IMR-90 (cell line): ENCODE results near the gene GPRC5D. TPM values are rescaled to one million over a fixed set of nuclear protein-coding genes. Genes with fewer than 3 reads are reported as not detected.

Experiments used
- ATAC-seq: fragments of 200-7000 bp; cut with Tn5 transposase; 2 replicates; pipeline ENCODE4 v1.9.1; 2020; ENCODE audit warnings: low read depth, mild to moderate bottlenecking, moderate library complexity
- BruUV-seq: library from RNA; stranded (reverse); fragments of 400-500 nt; replicated peaks from 2 replicates; lab custom pipeline; 2021; lab: Mats Ljungman, UMichigan
- CTCF ChIA-PET: fragments of 300-600 bp; formaldehyde crosslinking; extraction: SDS; loops from one replicate; lab custom pipeline; 2021; ENCODE audit warnings: antibody characterized with exemption; lab: Yijun Ruan, JAX
- POLR2A ChIA-PET: fragments of 300-600 bp; sonication (Branson Sonifier 250); formaldehyde crosslinking; loops from one replicate; lab custom pipeline; 2022; ENCODE audit warnings: antibody characterized with exemption; ENCODE audit not compliant: unreplicated experiment; lab: Charles Lee
- DNase-seq: peaks from one replicate; pipeline ENCODE4 v3.0.0; 2013
- H2AFZ ChIP-seq: replicated peaks from 2 replicates; pipeline ENCODE3; 2013; ENCODE audit warnings: low read length, mild to moderate bottlenecking; ENCODE audit not compliant: poor library complexity
- H2AK5ac ChIP-seq: 2 replicates; pipeline ENCODE4 v1.6.1; 2013; ENCODE audit warnings: low read depth, low read length, inconsistent platforms
- H2AK9ac ChIP-seq: replicated peaks from 2 replicates; pipeline ENCODE3; 2013; ENCODE audit warnings: mild to moderate bottlenecking, low read depth, low read length, moderate library complexity; ENCODE audit not compliant: poor library complexity
- H2BK120ac ChIP-seq: 2 replicates; pipeline ENCODE4 v1.6.1; 2013; ENCODE audit warnings: low read depth, low read length, inconsistent platforms
- H2BK15ac ChIP-seq: 3 replicates; pipeline ENCODE4 v1.6.1; 2013; ENCODE audit warnings: low read depth, low read length, inconsistent platforms
- H2BK20ac ChIP-seq: 2 replicates; pipeline ENCODE4 v1.6.1; 2013; ENCODE audit warnings: low read depth, mild to moderate bottlenecking, inconsistent platforms, low read length, moderate library complexity
- H2BK5ac ChIP-seq: 2 replicates; pipeline ENCODE4 v1.6.1; 2013; ENCODE audit warnings: mild to moderate bottlenecking, low read depth, low read length, inconsistent platforms; ENCODE audit not compliant: poor library complexity, severe bottlenecking
- H3K14ac ChIP-seq: replicated peaks from 2 replicates; pipeline ENCODE4 v1.6.1; 2013; ENCODE audit warnings: low read depth, low read length, inconsistent platforms
- H3K18ac ChIP-seq: 2 replicates; pipeline ENCODE4 v1.6.1; 2013; ENCODE audit warnings: low read depth, low read length, control low read depth
- H3K23ac ChIP-seq: 2 replicates; pipeline ENCODE4 v1.6.1; 2013; ENCODE audit warnings: low read depth, low read length, inconsistent platforms
- H3K27ac ChIP-seq: 2 replicates; pipeline ENCODE4 v1.5.1; 2013; ENCODE audit warnings: mild to moderate bottlenecking, control low read depth, low read length; ENCODE audit not compliant: insufficient read depth
- H3K27me3 ChIP-seq: 2 replicates; pipeline ENCODE4 v1.6.1; 2013; ENCODE audit warnings: low read length; ENCODE audit not compliant: control insufficient read depth, insufficient read depth
- H3K36me3 ChIP-seq: 2 replicates; pipeline ENCODE4 v1.6.1; 2013; ENCODE audit warnings: low read length, mixed read lengths; ENCODE audit not compliant: control insufficient read depth, insufficient read depth
- H3K4ac ChIP-seq: 2 replicates; pipeline ENCODE4 v1.6.1; 2013; ENCODE audit warnings: low read depth, low read length, inconsistent platforms
- H3K4me1 ChIP-seq: 2 replicates; pipeline ENCODE4 v1.6.1; 2013; ENCODE audit warnings: low read length, mixed read lengths; ENCODE audit not compliant: control insufficient read depth, insufficient read depth
- H3K4me2 ChIP-seq: 2 replicates; pipeline ENCODE4 v1.6.1; 2013; ENCODE audit warnings: low read depth, mild to moderate bottlenecking, control low read depth, low read length, moderate library complexity
- H3K4me3 ChIP-seq: 2 replicates; pipeline ENCODE4 v1.5.1; 2013; ENCODE audit warnings: low read depth, mild to moderate bottlenecking, control low read depth, low read length, moderate library complexity; ENCODE audit not compliant: insufficient read depth
- H3K56ac ChIP-seq: 2 replicates; pipeline ENCODE4 v1.6.1; 2013; ENCODE audit warnings: low read length, inconsistent platforms; ENCODE audit not compliant: insufficient read depth; ENCODE audit errors: extremely low read depth
- H3K79me1 ChIP-seq, 2 experiments: 2 replicates each; pipeline ENCODE4 v1.6.1; 2013; ENCODE audit warnings: low read length in 2 of 2, inconsistent platforms in 1 of 2, low read depth in 1 of 2
- H3K9ac ChIP-seq: 2 replicates; pipeline ENCODE4 v1.6.1; 2013; ENCODE audit warnings: low read depth, low read length, control low read depth
- H3K9me1 ChIP-seq: 2 replicates; pipeline ENCODE4 v1.6.1; 2013; ENCODE audit warnings: low read length, inconsistent platforms; ENCODE audit not compliant: insufficient read depth
- H3K9me3 ChIP-seq: 2 replicates; pipeline ENCODE4 v1.6.1; 2013; ENCODE audit warnings: low read length; ENCODE audit not compliant: control insufficient read depth, insufficient read depth
- H4K20me1 ChIP-seq: 2 replicates; pipeline ENCODE4 v1.6.1; 2013; ENCODE audit warnings: low read length, inconsistent platforms; ENCODE audit not compliant: insufficient read depth
- H4K5ac ChIP-seq: 2 replicates; pipeline ENCODE4 v1.6.1; 2013; ENCODE audit warnings: mild to moderate bottlenecking, low read depth, low read length, control low read depth
- H4K8ac ChIP-seq, 2 experiments: 2 replicates each; pipeline ENCODE4 v1.6.1; 2013; ENCODE audit warnings: low read depth in 2 of 2, low read length in 2 of 2, control low read depth in 1 of 2, inconsistent platforms in 1 of 2
- H4K91ac ChIP-seq: 2 replicates; pipeline ENCODE4 v1.6.1; 2013; ENCODE audit warnings: low read depth, low read length, inconsistent platforms; ENCODE audit not compliant: insufficient read depth
- BHLHE40 ChIP-seq: fragments of 150-350 bp; IDR thresholded peaks from 2 replicates; pipeline ENCODE4 v1.6.1; 2016; ENCODE audit warnings: mild to moderate bottlenecking, low read depth, low read length
- CEBPB ChIP-seq: IDR thresholded peaks from 2 replicates; pipeline ENCODE4 v1.6.1; 2012; ENCODE audit warnings: low read depth, low read length, improper control_type of control experiment
- CHD1 ChIP-seq: IDR thresholded peaks from 2 replicates; pipeline ENCODE4 v1.6.1; 2012; ENCODE audit warnings: low read depth, low read length, improper control_type of control experiment
- CTCF ChIP-seq: conservative IDR thresholded peaks from 2 replicates; pipeline ENCODE4 v1.5.1; 2012; ENCODE audit warnings: mild to moderate bottlenecking, low read depth, low read length, improper control_type of control experiment
- FOS ChIP-seq: fragments of 150-350 bp; IDR thresholded peaks from 2 replicates; pipeline ENCODE4 v1.6.1; 2016; ENCODE audit warnings: low read depth, low read length
- MAFK ChIP-seq: IDR thresholded peaks from 2 replicates; pipeline ENCODE4 v1.6.1; 2012; ENCODE audit warnings: low read depth, low read length, improper control_type of control experiment
- MAZ ChIP-seq: IDR thresholded peaks from 2 replicates; pipeline ENCODE4 v1.6.1; 2012; ENCODE audit warnings: low read depth, mild to moderate bottlenecking, low read length, improper control_type of control experiment, moderate library complexity, borderline replicate concordance
- MXI1 ChIP-seq: IDR thresholded peaks from 2 replicates; pipeline ENCODE4 v1.6.1; 2012; ENCODE audit warnings: low read depth, mild to moderate bottlenecking, low read length, moderate library complexity, borderline replicate concordance
- NFE2L2 ChIP-seq: fragments of 150-350 bp; IDR thresholded peaks from 2 replicates; pipeline ENCODE4 v1.6.1; 2016; ENCODE audit warnings: low read depth, mild to moderate bottlenecking, low read length
- POLR2A ChIP-seq: IDR thresholded peaks from 2 replicates; pipeline ENCODE4 v1.6.1; 2012; ENCODE audit warnings: mild to moderate bottlenecking, low read depth, low read length
- RAD21 ChIP-seq: IDR thresholded peaks from 2 replicates; pipeline ENCODE4 v1.6.1; 2012; ENCODE audit warnings: low read length, improper control_type of control experiment
- RCOR1 ChIP-seq: IDR thresholded peaks from 2 replicates; pipeline ENCODE4 v1.6.1; 2012; ENCODE audit warnings: mild to moderate bottlenecking, low read length, improper control_type of control experiment; ENCODE audit not compliant: insufficient replicate concordance
- RFX5 ChIP-seq: IDR thresholded peaks from 2 replicates; pipeline ENCODE4 v1.8.0; 2012; ENCODE audit warnings: low read depth, mild to moderate bottlenecking, low read length, moderate library complexity
- SMC3 ChIP-seq: fragments of 150-350 bp; IDR thresholded peaks from 2 replicates; pipeline ENCODE4 v1.6.1; 2016; ENCODE audit warnings: low read depth, mild to moderate bottlenecking, antibody characterized with exemption, low read length, moderate library complexity
- WGBS, 2 experiments: methylation state at CpG; one replicate each; pipeline versions ENCODE4 v1.1.5 to v1.1.7; 2013; ENCODE audit warnings: missing lambda C conversion rate in 2 of 2; ENCODE audit not compliant: insufficient read length in 1 of 2; ENCODE audit errors: extremely low coverage in 2 of 2; 5-methylcytosine and 5-hydroxymethylcytosine counted together
- dilution Hi-C: fragments of 300-500 bp; cut with HindIII; formaldehyde crosslinking; loops from one replicate; pipeline ENCODE4 v1.14.3; 2018; ENCODE audit warnings: low sequenced_read_pairs; ENCODE audit not compliant: unreplicated experiment
- in situ Hi-C: fragments of 300-500 bp; cut with MboI; formaldehyde crosslinking; loops from 3 replicates; pipeline ENCODE4 v1.14.3; 2019; ENCODE audit warnings: low sequenced_read_pairs, inconsistent platforms, mixed read lengths
- intact Hi-C: fragments of 100-400 bp; cut with micrococcal nuclease; formaldehyde crosslinking; loops from 2 replicates; pipeline ENCODE4 v1.10.0; 2022
- polyA plus RNA-seq, 3 experiments: library from polyadenylated mRNA; depleted of rRNA; stranded (reverse); fragments of >200 nt; gene quantifications; 2 replicates each; pipeline ENCODE4 v1.2.3, GENCODE V29; 2012; ENCODE audit warnings: low replicate concordance in 1 of 3
- total RNA-seq: library from RNA; depleted of rRNA; stranded (reverse); fragments of >200 nt; gene quantifications from 2 replicates; pipeline ENCODE4 v1.2.3, GENCODE V29; 2012
- TF ChIP-seq, protein P1 (sequence below): fragments of 150-350 bp; IDR thresholded peaks from 2 replicates; pipeline ENCODE4 v1.6.1; 2017; ENCODE audit warnings: mild to moderate bottlenecking, antibody characterized with exemption, low read length, low read depth

GPRC5D gene
- total and polyA plus RNA-seq, 2 of the 4 experiments (the other 2 are of a cell fraction): not detected

DNA sequence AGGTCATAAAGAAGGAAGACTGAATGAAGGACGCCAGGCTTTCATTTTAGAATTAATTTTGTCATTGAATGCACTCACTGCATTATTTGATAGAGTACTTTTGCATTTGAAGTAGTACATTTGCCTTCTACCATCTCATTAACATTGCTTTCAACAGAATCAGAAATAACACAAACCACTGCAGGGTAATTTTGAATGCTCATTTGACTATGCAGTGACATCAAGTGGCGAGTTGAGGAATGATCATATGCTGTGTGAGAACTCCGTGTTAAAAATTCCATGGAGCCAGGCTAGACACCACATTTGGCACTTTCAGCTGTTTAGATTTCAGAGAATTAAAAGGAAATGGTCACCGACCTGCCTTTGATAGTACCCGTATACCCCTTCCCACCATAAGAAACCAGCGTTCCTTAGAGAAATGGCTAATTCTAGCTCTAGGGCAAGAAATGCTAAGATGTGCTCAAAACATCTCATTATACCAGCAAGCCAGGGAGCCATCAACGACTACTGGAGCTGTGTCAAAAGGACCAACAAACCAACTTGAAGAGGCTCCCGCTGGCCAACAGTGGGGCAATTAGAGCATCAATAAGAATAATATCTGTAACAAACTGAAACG is 31.6 kb upstream of the GPRC5D start:
- Histone ChIP-seq H3K79me1 (peaks cover 21 to 44% of the 10 kb centered on the region in 2 experiments), H4K20me1 (peaks cover 9% of the 10 kb centered on the region), H3K4ac (no peak overlapping the region; the same call in 1 of the 2 replicates), H3K23ac (no peak overlapping the region), H2BK5ac (no peak overlapping the region), H3K9ac (no peak overlapping the region; the same call in 1 of the 2 replicates), H3K4me1 (peaks cover 20% of the 10 kb centered on the region), H2AFZ (no peak overlapping the region), H2AK5ac (no peak overlapping the region), H3K27me3 (no peaks in the 10 kb centered on the region), H4K5ac (no peak overlapping the region), H2BK15ac (0 out of 3 replicates have a peak overlapping the region, but pooled peaks have one; percentile 37), H3K56ac (0 out of 2 replicates have a peak overlapping the region, but pooled peaks have one; percentile 13), H3K36me3 (peaks cover 26% of the 10 kb centered on the region), H3K14ac (no peak overlapping the region), H3K4me3 (no peak overlapping the region), H4K91ac (peak overlapping the region; percentile 32; the same call in 1 of the 2 replicates), H3K9me3 (no peaks in the 10 kb centered on the region), H2AK9ac (no peak overlapping the region), H4K8ac (peak overlapping the region in 1 of 2 experiments; percentile 19; a peak in 1 of 4 replicates), H3K27ac (no peak overlapping the region), H3K18ac (no peak overlapping the region), H2BK20ac (no peak overlapping the region), H2BK120ac (no peak overlapping the region), H3K9me1 (peaks cover 14% of the 10 kb centered on the region), H3K4me2 (no peak overlapping the region)
- ChIA-PET CTCF (interaction anchor here (0.8 to 1.7 kb wide), 4 partner anchors 65 to 194 kb away, joined by 3 to 5 read pairs (median 4); no protein-coding TSS in a partner anchor), POLR2A (no interaction called here)
- dilution Hi-C loops (no loop called here), in situ Hi-C loops (loop anchor here (5.0 to 10.0 kb wide), 3 partner anchors 66 to 189 kb away; no protein-coding TSS in a partner anchor), intact Hi-C loops (loop anchor here (1.0 kb wide), 3 partner anchors 67 to 195 kb away; no protein-coding TSS in a partner anchor)
- BruUV-seq: no TSS peak
- ATAC-seq (peak; percentile 46), DNase-seq (peak; percentile 69)
- WGBS, 2 experiments: 0% methylated on average over 1 of the region's 9 CpGs; no CpG with 5 or more reads in 1 of the 2 experiments
- peak; percentile 79 for TF ChIP-seq CTCF
- TF ChIP-seq BHLHE40: no peak
- no peak for TF ChIP-seq FOS
- no peak for TF ChIP-seq CHD1
- TF ChIP-seq, protein P1, sequence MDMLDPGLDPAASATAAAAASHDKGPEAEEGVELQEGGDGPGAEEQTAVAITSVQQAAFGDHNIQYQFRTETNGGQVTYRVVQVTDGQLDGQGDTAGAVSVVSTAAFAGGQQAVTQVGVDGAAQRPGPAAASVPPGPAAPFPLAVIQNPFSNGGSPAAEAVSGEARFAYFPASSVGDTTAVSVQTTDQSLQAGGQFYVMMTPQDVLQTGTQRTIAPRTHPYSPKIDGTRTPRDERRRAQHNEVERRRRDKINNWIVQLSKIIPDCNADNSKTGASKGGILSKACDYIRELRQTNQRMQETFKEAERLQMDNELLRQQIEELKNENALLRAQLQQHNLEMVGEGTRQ: no peak
- TF ChIP-seq RFX5: no peak
- TF ChIP-seq RCOR1: no peak
- no peak for TF ChIP-seq MAFK
- TF ChIP-seq MAZ: no peak
- TF ChIP-seq SMC3: peak; percentile 85
- TF ChIP-seq RAD21: peak; percentile 88
- TF ChIP-seq MXI1: no peak
- TF ChIP-seq NFE2L2: no peak
- TF ChIP-seq CEBPB: no peak
- no peak for TF ChIP-seq POLR2A
